ENCODE results near the gene ARHGAP26. TPM values are rescaled to one million over a fixed set of nuclear protein-coding genes. Genes with fewer than 3 reads are reported as not detected.

ARHGAP26 gene
- total RNA-seq, 2 donors from 2014 or later: 21.3 to 22.7 TPM

DNA sequence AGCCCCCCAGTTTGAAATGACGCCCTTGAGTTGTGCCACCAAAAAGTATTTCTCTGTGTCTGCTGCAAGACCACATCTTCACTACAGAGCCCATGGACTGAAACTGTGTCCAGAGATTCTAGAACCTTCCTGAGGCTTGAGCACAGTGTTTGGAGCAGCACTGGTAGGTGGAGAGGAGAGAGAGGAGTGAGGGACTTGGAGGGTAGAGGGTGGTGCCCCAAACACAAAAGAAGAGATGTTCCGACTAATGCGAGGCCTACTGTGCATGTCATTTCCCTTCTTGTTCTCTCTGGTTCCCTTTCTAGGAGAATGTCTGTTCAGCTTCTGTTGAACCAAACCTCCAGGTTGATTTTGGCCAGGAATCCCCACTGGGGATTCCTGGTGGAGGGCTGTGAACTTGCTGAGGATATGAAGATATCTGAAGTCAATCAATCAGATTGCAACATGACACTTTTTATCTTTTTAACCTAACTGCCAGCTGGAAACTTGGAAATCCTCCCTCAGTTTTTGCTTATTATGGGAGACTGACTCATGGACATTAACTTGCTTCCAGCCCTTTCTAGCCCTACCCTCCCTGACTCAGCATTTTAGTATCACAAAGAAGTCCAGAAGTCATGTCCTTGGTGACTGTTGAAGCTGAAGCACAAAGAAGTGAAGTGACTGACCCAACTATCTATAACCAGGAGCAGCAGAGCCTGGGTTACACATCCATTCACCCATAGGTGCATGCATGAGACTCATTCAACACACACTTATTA is 478.8 kb downstream of the ARHGAP26 start:
- ATAC-seq (no peak), DNase-seq (no peak)
- Mint-ChIP-seq H3K27ac (no peak overlapping the region), H3K36me3 (ENCODE audit: low read depth) (no peaks in the 10 kb centered on the region), H3K4me1 (no peaks in the 10 kb centered on the region), H3K27me3 (no peaks in the 10 kb centered on the region), H3K4me3 (no peak overlapping the region)
- H3K9me3 ChIP-seq (ENCODE audit: control insufficient read depth, low read length, poor library complexity, severe bottlenecking): no peaks in the 10 kb centered on the region

DNA sequence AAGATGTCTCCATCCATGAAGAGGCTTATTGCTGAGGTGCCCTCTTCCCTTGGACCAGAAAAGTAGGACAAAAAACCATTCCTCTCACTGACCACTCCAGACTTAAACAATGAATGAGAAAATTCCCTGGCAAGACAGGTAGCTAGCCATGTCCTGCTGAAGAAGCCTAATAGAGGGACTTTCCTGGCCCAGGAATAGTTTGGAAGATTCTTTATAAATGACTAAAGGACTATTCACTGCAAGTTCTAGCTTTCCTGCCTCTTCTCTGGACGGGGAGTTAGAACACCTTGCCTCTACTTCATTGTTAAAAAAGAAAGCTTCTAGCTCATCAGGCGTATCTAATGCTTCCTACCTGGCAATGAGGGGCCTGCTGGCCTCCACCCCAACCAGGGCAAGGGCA is 479.7 kb downstream of the ARHGAP26 start:
- Mint-ChIP-seq H3K4me1 (no peaks in the 10 kb centered on the region), H3K36me3 (ENCODE audit: low read depth) (no peaks in the 10 kb centered on the region), H3K27me3 (no peaks in the 10 kb centered on the region), H3K27ac (no peak overlapping the region), H3K4me3 (no peak overlapping the region)
- DNase-seq: no peak
- ATAC-seq: no peak
- no peaks in the 10 kb centered on the region for H3K9me3 ChIP-seq (ENCODE audit: control insufficient read depth, low read length, poor library complexity, severe bottlenecking)

DNA sequence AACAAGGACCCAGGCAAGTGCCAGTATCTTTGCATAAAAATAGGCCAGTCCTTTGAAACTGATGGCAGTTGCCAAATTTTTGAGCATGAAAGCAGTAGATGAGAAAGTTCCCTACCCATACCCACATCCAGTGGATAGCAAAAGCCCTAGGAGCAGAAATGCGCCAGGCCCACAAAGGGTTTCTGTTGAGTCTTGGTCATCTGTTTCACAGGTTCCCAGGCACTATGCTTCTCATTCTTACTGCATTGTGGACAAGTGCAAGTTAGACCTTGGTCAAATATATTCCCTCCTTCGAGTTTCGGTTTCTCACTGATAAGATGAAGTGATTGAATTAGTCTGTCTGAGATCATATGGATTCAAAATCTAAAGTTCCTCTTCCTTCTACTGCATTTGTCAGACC is 481.0 kb downstream of the ARHGAP26 start:
- no peaks in the 10 kb centered on the region for H3K36me3 Mint-ChIP-seq (ENCODE audit: low read depth)
- no peak overlapping the region for H3K4me3 Mint-ChIP-seq
- no peak for DNase-seq
- H3K9me3 ChIP-seq (ENCODE audit: control insufficient read depth, low read length, poor library complexity, severe bottlenecking): no peaks in the 10 kb centered on the region
- no peaks in the 10 kb centered on the region for H3K27me3 Mint-ChIP-seq
- no peak overlapping the region for H3K27ac Mint-ChIP-seq
- no peak for ATAC-seq
- H3K4me1 Mint-ChIP-seq: no peaks in the 10 kb centered on the region

DNA sequence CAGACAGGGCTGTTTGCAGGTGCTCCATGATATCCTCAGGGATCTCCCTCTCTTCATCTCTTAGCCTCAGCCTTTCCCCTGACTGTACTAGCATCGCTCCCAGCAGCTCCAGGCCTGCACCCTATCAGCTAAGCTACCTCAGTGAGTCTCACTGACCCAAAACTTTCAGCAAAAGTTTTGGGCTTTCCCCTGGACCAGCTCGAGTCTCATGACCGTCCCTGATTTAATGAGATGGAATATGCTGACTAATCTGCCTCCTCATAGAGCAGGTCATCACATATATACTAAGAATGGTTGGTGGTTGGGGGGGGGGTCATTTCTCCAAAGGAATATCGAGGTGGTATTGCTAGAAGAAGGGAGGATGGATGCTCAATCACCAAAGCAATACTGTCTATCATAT is 481.8 kb downstream of the ARHGAP26 start:
- H3K4me3 Mint-ChIP-seq: no peak overlapping the region
- no peak overlapping the region for H3K27ac Mint-ChIP-seq
- no peaks in the 10 kb centered on the region for H3K36me3 Mint-ChIP-seq (ENCODE audit: low read depth)
- no peak for DNase-seq
- H3K27me3 Mint-ChIP-seq: no peaks in the 10 kb centered on the region
- H3K9me3 ChIP-seq (ENCODE audit: control insufficient read depth, low read length, poor library complexity, severe bottlenecking): no peaks in the 10 kb centered on the region
- H3K4me1 Mint-ChIP-seq: no peaks in the 10 kb centered on the region
- ATAC-seq: no peak

DNA sequence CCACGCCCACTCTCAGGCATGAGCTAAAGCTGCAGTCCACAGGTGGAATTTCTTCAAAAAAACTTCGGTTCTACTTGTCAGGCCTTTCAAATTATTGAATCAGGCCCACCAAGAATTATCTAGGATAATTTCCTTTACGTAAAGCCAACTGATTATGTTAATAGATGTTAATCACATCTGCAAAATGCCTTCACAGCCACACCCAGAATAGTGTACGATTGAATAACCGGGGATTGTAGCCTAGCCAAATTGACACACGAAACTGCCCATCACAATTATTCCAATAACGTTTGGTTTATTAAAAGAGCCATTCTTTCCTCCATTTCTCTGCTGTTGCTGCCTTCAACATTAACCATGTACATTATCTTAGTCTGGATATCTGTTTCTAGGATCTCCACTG is 484.6 kb downstream of the ARHGAP26 start:
- H3K4me1 Mint-ChIP-seq: peaks cover 2% of the 10 kb centered on the region
- peak overlapping the region; percentile 26 for H3K4me3 Mint-ChIP-seq
- no peak overlapping the region for H3K27ac Mint-ChIP-seq
- no peaks in the 10 kb centered on the region for H3K36me3 Mint-ChIP-seq (ENCODE audit: low read depth)
- H3K9me3 ChIP-seq (ENCODE audit: control insufficient read depth, low read length, poor library complexity, severe bottlenecking): no peaks in the 10 kb centered on the region
- ATAC-seq (no peak), DNase-seq (no peak)
- H3K27me3 Mint-ChIP-seq: no peaks in the 10 kb centered on the region

DNA sequence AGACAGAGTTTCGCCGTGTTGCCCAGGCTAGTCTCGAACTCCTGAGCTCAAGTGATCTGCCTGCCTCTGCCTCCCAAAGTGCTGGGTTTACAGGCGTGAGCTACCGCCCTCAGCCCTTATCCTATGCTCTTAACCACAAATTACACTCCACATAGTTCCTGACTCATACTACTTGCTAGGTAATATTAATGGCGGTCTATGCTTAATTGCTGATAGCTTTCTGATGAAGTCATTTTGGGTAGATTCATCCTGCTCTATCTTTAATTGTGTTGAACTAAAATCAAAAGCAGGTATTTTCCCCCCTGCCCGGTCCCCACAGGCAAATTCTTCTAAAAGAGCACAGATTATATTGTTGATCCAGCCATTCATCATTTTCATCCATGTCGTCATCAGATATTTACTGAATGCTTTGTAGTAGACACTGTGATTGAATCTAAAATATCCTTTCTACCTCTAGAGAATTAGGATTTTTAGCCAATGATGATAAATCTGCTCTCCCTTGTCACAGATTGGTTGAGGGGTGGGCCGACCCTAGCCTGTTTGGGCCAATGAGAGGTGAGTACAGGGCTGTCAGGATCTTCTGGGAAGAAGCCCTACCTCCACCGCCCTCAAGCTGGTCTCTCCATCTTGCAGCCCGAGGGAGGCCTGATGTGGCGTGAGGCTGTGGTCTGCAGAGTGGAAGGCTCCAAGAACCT is 488.5 kb downstream of the ARHGAP26 start:
- DNase-seq (no peak), ATAC-seq (no peak)
- no peaks in the 10 kb centered on the region for H3K36me3 Mint-ChIP-seq (ENCODE audit: low read depth)
- H3K4me3 Mint-ChIP-seq: no peak overlapping the region
- H3K27ac Mint-ChIP-seq: peak overlapping the region; percentile 53
- H3K27me3 Mint-ChIP-seq: no peaks in the 10 kb centered on the region
- peaks cover 2% of the 10 kb centered on the region for H3K4me1 Mint-ChIP-seq
- no peaks in the 10 kb centered on the region for H3K9me3 ChIP-seq (ENCODE audit: control insufficient read depth, low read length, poor library complexity, severe bottlenecking)

DNA sequence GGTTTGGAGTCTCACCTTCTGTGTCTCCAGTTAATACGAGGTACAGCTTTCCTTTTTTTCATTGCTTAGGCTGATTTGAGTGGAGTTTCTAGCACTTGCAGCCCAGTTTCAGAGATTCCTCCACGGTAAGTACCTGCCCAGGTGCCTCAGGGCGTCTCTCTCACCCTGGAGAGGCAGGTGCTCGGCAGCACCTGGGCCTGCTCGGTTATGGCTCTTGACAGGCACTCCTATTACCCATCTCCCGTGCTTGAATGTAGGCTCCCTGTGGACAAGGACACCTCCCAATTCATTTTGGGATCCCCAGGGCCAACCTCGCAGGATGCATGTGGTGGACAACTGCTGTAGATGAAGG is 489.1 kb downstream of the ARHGAP26 start:
- DNase-seq: no peak
- no peak for ATAC-seq
- H3K4me1 Mint-ChIP-seq: peaks cover 2% of the 10 kb centered on the region
- peak overlapping the region; percentile 53 for H3K27ac Mint-ChIP-seq
- H3K4me3 Mint-ChIP-seq: no peak overlapping the region
- no peaks in the 10 kb centered on the region for H3K9me3 ChIP-seq (ENCODE audit: control insufficient read depth, low read length, poor library complexity, severe bottlenecking)
- H3K27me3 Mint-ChIP-seq: no peaks in the 10 kb centered on the region
- no peaks in the 10 kb centered on the region for H3K36me3 Mint-ChIP-seq (ENCODE audit: low read depth)

DNA sequence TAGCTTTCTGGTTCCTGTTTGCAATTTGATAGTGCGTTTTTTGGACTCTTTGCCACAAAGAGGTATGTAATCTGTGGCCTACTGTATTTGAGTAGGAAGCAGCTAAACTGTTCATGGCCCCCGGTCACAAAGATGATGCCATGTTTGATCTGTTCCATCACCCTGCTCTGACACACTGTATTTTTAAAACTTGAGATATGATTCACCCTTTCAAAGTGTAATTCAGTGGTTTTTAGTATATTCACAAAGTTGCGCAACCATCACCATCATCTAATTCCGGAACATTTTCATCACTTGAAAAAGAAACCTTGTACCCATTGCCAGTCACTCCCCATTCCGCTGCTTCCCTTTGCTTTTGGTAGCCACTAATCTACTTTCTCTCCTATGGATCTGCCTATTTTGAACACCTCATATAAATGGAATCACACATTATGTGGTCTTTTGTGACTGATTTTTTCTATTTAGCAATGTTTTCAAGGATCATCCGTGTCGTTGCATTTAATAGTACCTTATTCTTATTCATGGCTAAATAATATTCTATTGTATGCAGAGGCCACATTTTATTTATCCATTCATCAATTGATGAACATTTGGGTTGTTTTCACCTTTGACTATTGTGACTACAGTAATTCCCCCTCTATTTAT is 491.7 kb downstream of the ARHGAP26 start:
- no peak for ATAC-seq
- H3K27ac Mint-ChIP-seq: no peak overlapping the region
- H3K36me3 Mint-ChIP-seq (ENCODE audit: low read depth): no peaks in the 10 kb centered on the region

DNA sequence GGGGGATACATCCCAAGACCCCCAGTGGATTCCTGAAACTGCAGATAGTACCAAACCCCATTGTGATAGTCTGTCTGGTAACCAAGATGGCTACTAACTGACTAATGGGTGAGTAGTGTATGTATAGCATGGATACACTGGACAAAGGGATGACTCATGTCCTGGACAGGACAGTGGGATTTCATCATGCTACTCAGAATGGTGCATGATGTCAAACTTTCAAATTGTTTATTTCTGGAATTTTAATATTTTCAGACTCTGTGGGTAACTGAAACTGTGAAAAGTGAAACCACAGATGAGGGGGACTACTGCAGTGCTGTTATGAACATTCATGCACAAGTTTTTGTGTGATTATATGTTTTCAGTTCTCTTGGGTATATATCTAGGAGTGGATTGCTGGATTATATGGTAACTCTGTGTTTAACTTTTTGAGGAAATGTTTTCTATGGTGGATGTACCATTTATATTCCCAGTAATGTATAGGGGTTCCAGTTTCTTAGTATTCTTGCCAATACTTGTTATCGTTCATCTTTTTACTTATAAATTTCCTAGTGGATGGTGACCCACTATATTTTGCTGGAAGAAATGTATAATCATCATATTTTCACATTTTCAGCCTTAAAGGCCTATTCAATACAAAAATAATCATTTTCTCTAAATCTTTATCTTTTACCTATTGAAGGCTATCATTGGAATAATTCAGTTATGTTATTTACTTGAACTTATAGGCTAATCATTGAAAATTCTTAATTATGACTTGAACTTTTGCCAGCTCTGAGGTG is 492.4 kb downstream of the ARHGAP26 start:
- no peaks in the 10 kb centered on the region for H3K27me3 Mint-ChIP-seq
- DNase-seq (no peak), ATAC-seq (no peak)
- H3K4me1 Mint-ChIP-seq: peaks cover 2% of the 10 kb centered on the region
- no peaks in the 10 kb centered on the region for H3K9me3 ChIP-seq (ENCODE audit: control insufficient read depth, low read length, poor library complexity, severe bottlenecking)
- no peak overlapping the region for H3K4me3 Mint-ChIP-seq
- H3K36me3 Mint-ChIP-seq (ENCODE audit: low read depth): no peaks in the 10 kb centered on the region
- H3K27ac Mint-ChIP-seq: no peak overlapping the region

More for the DNA sequence above, 491.7 kb downstream of the ARHGAP26 start:
- DNase-seq: no peak
- H3K4me3 Mint-ChIP-seq: no peak overlapping the region
- no peaks in the 10 kb centered on the region for H3K9me3 ChIP-seq (ENCODE audit: control insufficient read depth, low read length, poor library complexity, severe bottlenecking)
- H3K4me1 Mint-ChIP-seq: peaks cover 2% of the 10 kb centered on the region
- H3K27me3 Mint-ChIP-seq: no peaks in the 10 kb centered on the region

GRCh38 chr5:143263272-143263810 is 493.2 kb downstream of the ARHGAP26 start:
- H3K4me3 Mint-ChIP-seq: no peak overlapping the region
- H3K27me3 Mint-ChIP-seq: no peaks in the 10 kb centered on the region
- H3K4me1 Mint-ChIP-seq: no peaks in the 10 kb centered on the region
- H3K9me3 ChIP-seq (ENCODE audit: control insufficient read depth, low read length, poor library complexity, severe bottlenecking): no peaks in the 10 kb centered on the region
- H3K36me3 Mint-ChIP-seq (ENCODE audit: low read depth): no peaks in the 10 kb centered on the region
- DNase-seq: no peak
- ATAC-seq: no peak
- no peak overlapping the region for H3K27ac Mint-ChIP-seq

- no peak for DNase-seq
- Mint-ChIP-seq H3K27ac (no peak overlapping the region), H3K36me3 (ENCODE audit: low read depth) (no peaks in the 10 kb centered on the region), H3K4me1 (no peaks in the 10 kb centered on the region), H3K4me3 (no peak overlapping the region), H3K27me3 (no peaks in the 10 kb centered on the region)
- no peak for ATAC-seq
- H3K9me3 ChIP-seq (ENCODE audit: control insufficient read depth, low read length, poor library complexity, severe bottlenecking): peaks cover 2% of the 10 kb centered on the region
Observed at GRCh38 chr5:143265995-143266394, 495.8 kb downstream of the ARHGAP26 start.

DNA sequence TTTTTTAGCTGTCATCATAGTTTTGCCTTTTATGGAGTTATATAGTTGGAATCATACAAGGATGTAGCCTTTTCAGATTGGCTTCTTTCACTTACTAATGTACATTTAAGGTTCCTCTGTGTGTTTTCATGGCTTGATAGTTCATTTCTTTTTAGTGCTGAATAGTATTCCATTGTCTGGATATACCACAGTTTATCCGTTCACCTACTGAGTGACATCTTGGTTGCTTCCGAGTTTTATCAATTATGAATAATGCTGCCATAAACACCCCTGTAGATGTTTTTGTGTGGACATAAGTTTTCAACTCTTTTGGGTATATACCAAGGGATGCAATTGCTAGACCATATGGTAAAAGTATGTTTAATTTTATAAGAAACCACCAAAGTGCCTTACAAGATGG is 497.0 kb downstream of the ARHGAP26 start:
- ATAC-seq (no peak), DNase-seq (no peak)
- H3K36me3 Mint-ChIP-seq (ENCODE audit: low read depth): no peaks in the 10 kb centered on the region
- no peaks in the 10 kb centered on the region for H3K4me1 Mint-ChIP-seq
- no peak overlapping the region for H3K4me3 Mint-ChIP-seq
- peaks cover 2% of the 10 kb centered on the region for H3K9me3 ChIP-seq (ENCODE audit: control insufficient read depth, low read length, poor library complexity, severe bottlenecking)
- no peak overlapping the region for H3K27ac Mint-ChIP-seq
- H3K27me3 Mint-ChIP-seq: no peaks in the 10 kb centered on the region

DNA sequence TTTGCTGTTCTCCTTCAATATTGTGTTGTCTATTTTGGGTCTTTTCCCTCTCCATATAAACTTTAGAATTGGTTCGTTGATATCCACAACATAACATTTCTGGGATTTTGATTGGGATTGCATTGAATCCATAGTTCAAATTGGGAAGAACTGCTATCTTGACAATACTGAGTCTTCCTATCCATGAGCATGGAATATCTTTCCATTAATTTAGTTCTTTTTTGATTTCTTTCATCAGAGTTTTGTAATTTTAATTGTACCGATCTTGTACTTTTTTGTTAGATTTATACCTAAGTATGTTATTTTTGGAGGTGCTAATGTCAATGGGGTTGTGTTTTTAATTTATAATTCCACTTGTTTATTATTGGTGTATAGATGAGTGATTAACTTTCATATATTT is 498.2 kb downstream of the ARHGAP26 start:
- DNase-seq (no peak), ATAC-seq (no peak)
- no peaks in the 10 kb centered on the region for H3K27me3 Mint-ChIP-seq
- H3K4me1 Mint-ChIP-seq: no peaks in the 10 kb centered on the region
- no peak overlapping the region for H3K4me3 Mint-ChIP-seq
- peaks cover 2% of the 10 kb centered on the region for H3K36me3 Mint-ChIP-seq (ENCODE audit: low read depth)
- no peak overlapping the region for H3K27ac Mint-ChIP-seq
- peaks cover 2% of the 10 kb centered on the region for H3K9me3 ChIP-seq (ENCODE audit: control insufficient read depth, low read length, poor library complexity, severe bottlenecking)
